MM.1S (cell line): ENCODE measurements around the gene COL5A2.

Source experiments
- DNase-seq: peaks from one replicate; pipeline ENCODE4 v3.0.0-alpha.2; 2015
- H2AFZ ChIP-seq: fragments of 300-600 bp; sonication (generic); 2 replicates; pipeline ENCODE4 v1.6.0; 2016; ENCODE audit warnings: antibody characterized with exemption, low read length
- H3F3A ChIP-seq: fragments of 300-600 bp; sonication (generic); 2 replicates; pipeline ENCODE4 v1.6.1; 2016; ENCODE audit warnings: mild to moderate bottlenecking, antibody characterized with exemption, low read length, moderate library complexity, mixed read lengths; ENCODE audit not compliant: insufficient read depth
- H3K27ac ChIP-seq: fragments of 300-600 bp; sonication (generic); 2 replicates; pipeline ENCODE4 v1.5.1; 2016; ENCODE audit warnings: mild to moderate bottlenecking, low read length
- H3K27me3 ChIP-seq: fragments of 300-600 bp; sonication (generic); replicated peaks from 2 replicates; pipeline ENCODE4 v1.6.0; 2016; ENCODE audit warnings: low read length; ENCODE audit not compliant: insufficient read depth
- H3K36me3 ChIP-seq: fragments of 300-600 bp; sonication (generic); replicated peaks from 2 replicates; pipeline ENCODE4 v1.6.1; 2016; ENCODE audit warnings: mild to moderate bottlenecking, low read length, mixed read lengths; ENCODE audit not compliant: insufficient read depth
- H3K4me1 ChIP-seq: fragments of 300-600 bp; sonication (generic); 2 replicates; pipeline ENCODE4 v1.6.1; 2016; ENCODE audit warnings: low read length, mixed read lengths
- H3K4me2 ChIP-seq: fragments of 300-600 bp; sonication (generic); 2 replicates; pipeline ENCODE4 v1.6.0; 2016; ENCODE audit warnings: low read depth, low read length
- H3K4me3 ChIP-seq: fragments of 300-600 bp; sonication (generic); 2 replicates; pipeline ENCODE4 v1.5.1; 2016; ENCODE audit warnings: low read length, mixed read lengths
- H3K79me2 ChIP-seq: fragments of 300-600 bp; sonication (generic); 2 replicates; pipeline ENCODE4 v1.6.1; 2016; ENCODE audit warnings: mixed run types, low read length, mixed read lengths
- H3K9ac ChIP-seq: fragments of 300-600 bp; sonication (generic); 2 replicates; pipeline ENCODE4 v1.6.1; 2016; ENCODE audit warnings: low read length, mixed read lengths
- H3K9me2 ChIP-seq: fragments of 300-600 bp; sonication (generic); replicated peaks from 2 replicates; pipeline ENCODE4 v1.6.1; 2016; ENCODE audit warnings: mild to moderate bottlenecking, low read length, mixed read lengths; ENCODE audit not compliant: insufficient read depth
- H3K9me3 ChIP-seq: fragments of 300-600 bp; sonication (generic); replicated peaks from 2 replicates; pipeline ENCODE4 v1.6.1; 2016; ENCODE audit warnings: mild to moderate bottlenecking, low read length, mixed read lengths; ENCODE audit not compliant: insufficient read depth
- H4K20me1 ChIP-seq: fragments of 300-600 bp; sonication (generic); 2 replicates; pipeline ENCODE4 v1.6.1; 2016; ENCODE audit warnings: mild to moderate bottlenecking, low read length, moderate library complexity, mixed read lengths; ENCODE audit not compliant: insufficient read depth
- EZH2 ChIP-seq: fragments of 300-600 bp; sonication (generic); optimal IDR thresholded peaks from 2 replicates; pipeline ENCODE3; 2017; ENCODE audit warnings: low read depth, mild to moderate bottlenecking, antibody characterized with exemption, low read length, mixed read lengths
- EZH2phosphoT487 ChIP-seq: fragments of 300-600 bp; sonication (generic); IDR thresholded peaks from 2 replicates; pipeline ENCODE4 v1.6.1; 2018; ENCODE audit warnings: antibody characterized with exemption, low read length
- TF ChIP-seq, protein P1 (sequence below): fragments of 300-600 bp; sonication (generic); IDR thresholded peaks from 2 replicates; pipeline ENCODE4 v1.5.1; 2016; ENCODE audit warnings: antibody characterized with exemption, low read length, mixed read lengths

COL5A2 gene

DNA sequence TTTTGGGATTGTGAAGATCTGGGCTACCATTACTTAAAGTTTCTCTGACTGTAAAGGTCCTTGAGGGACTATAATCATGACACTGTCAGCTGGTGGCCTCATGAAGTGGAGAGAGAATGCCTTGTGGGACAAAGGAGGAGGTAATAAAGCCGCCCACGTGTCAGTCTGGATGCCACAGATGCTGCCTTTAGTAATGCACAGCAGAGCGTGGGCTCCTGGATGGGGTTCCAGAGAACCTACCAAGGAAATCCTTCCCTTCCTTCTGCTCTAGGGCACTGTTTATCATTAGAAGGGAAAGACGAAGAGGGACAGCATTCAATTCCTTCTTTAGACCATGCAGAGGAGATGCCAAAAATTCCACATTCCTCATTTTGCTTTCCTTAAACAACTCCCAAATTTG is 63.5 kb downstream of the COL5A2 start:
- H3K4me2 ChIP-seq, result no peak overlapping the region
- no peaks in the 10 kb centered on the region for H3K79me2 ChIP-seq
- H2AFZ ChIP-seq, result no peak overlapping the region
- no peak for DNase-seq
- no peaks in the 10 kb centered on the region for H3K27me3 ChIP-seq
- H3F3A ChIP-seq, result no peaks in the 10 kb centered on the region
- no peaks in the 10 kb centered on the region for H3K4me1 ChIP-seq
- H4K20me1 ChIP-seq, result no peaks in the 10 kb centered on the region
- H3K4me3 ChIP-seq, result no peak overlapping the region
- no peaks in the 10 kb centered on the region for H3K9me3 ChIP-seq
- no peak overlapping the region for H3K27ac ChIP-seq
- H3K9me2 ChIP-seq, result no peaks in the 10 kb centered on the region
- no peak overlapping the region for H3K9ac ChIP-seq
- no peak for TF ChIP-seq EZH2phosphoT487
- TF ChIP-seq, protein P1, sequence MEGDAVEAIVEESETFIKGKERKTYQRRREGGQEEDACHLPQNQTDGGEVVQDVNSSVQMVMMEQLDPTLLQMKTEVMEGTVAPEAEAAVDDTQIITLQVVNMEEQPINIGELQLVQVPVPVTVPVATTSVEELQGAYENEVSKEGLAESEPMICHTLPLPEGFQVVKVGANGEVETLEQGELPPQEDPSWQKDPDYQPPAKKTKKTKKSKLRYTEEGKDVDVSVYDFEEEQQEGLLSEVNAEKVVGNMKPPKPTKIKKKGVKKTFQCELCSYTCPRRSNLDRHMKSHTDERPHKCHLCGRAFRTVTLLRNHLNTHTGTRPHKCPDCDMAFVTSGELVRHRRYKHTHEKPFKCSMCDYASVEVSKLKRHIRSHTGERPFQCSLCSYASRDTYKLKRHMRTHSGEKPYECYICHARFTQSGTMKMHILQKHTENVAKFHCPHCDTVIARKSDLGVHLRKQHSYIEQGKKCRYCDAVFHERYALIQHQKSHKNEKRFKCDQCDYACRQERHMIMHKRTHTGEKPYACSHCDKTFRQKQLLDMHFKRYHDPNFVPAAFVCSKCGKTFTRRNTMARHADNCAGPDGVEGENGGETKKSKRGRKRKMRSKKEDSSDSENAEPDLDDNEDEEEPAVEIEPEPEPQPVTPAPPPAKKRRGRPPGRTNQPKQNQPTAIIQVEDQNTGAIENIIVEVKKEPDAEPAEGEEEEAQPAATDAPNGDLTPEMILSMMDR, result no peak
- no peak for TF ChIP-seq EZH2
- H3K36me3 ChIP-seq, result no peaks in the 10 kb centered on the region

DNA sequence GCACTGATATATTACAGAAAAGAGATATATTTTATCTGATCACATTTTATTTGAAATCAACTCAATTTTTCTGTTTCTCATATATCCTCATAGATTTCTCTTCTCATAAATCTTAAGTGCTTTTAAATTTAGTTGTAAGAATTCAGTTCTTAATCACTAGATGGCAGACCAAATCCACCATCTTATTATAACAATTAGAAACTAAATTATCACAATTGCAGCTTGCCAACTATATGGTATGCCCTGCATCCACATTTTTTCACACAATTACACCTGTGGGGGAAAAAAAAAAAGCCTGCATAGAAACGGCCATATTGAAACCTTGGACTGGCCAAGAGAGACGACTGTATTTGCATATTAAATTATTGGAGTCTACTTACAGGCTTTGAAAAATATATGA is 64.4 kb downstream of the COL5A2 start:
- Histone ChIP-seq H3K9ac (no peak overlapping the region), H3K4me1 (no peaks in the 10 kb centered on the region), H3K9me3 (no peaks in the 10 kb centered on the region), H3K9me2 (no peaks in the 10 kb centered on the region), H3K4me3 (no peak overlapping the region), H3K27me3 (no peaks in the 10 kb centered on the region), H3K36me3 (no peaks in the 10 kb centered on the region), H2AFZ (no peak overlapping the region), H3K27ac (no peak overlapping the region), H3K79me2 (no peaks in the 10 kb centered on the region), H3F3A (no peaks in the 10 kb centered on the region), H3K4me2 (no peak overlapping the region), H4K20me1 (no peaks in the 10 kb centered on the region)
- no peak for DNase-seq
- no peak for TF ChIP-seq EZH2phosphoT487
- TF ChIP-seq EZH2, result no peak
- TF ChIP-seq, protein P1, result no peak

- no peaks in the 10 kb centered on the region for H3K27me3 ChIP-seq
- H3K9me3 ChIP-seq, result no peaks in the 10 kb centered on the region
- H3F3A ChIP-seq, result no peaks in the 10 kb centered on the region
- H3K27ac ChIP-seq, result no peak overlapping the region
- DNase-seq, result no peak
- no peaks in the 10 kb centered on the region for H3K4me1 ChIP-seq
- no peaks in the 10 kb centered on the region for H4K20me1 ChIP-seq
- H3K9me2 ChIP-seq, result no peaks in the 10 kb centered on the region
- H3K79me2 ChIP-seq, result no peaks in the 10 kb centered on the region
- TF ChIP-seq EZH2phosphoT487 (no peak), EZH2 (no peak)
- TF ChIP-seq, protein P1, result no peak
- no peaks in the 10 kb centered on the region for H3K36me3 ChIP-seq
- H2AFZ ChIP-seq, result no peak overlapping the region
- no peak overlapping the region for H3K9ac ChIP-seq
- no peak overlapping the region for H3K4me2 ChIP-seq
- H3K4me3 ChIP-seq, result no peak overlapping the region
Measured at GRCh38 chr2:189113963-189114362, 65.6 kb downstream of the COL5A2 start.
